Glutamatergic neuron (in vitro differentiated cells): ENCODE data around the gene LCP2. TPM values are rescaled to one million over a fixed set of nuclear protein-coding genes. Genes with fewer than 3 reads are reported as not detected.
A peak's percentile ranks its signal among the peaks of the same experiment; 100 is the strongest.

Experiments used
- DNase-seq: peaks from one replicate; pipeline ENCODE4 v3.0.0; 2022
- H3K27ac Mint-ChIP-seq: one replicate; pipeline ENCODE4 v1.8.0; 2020; ENCODE audit warnings: mild to moderate bottlenecking, mixed read lengths, inconsistent platforms; ENCODE audit not compliant: unreplicated experiment
- H3K27me3 Mint-ChIP-seq: one replicate; pipeline ENCODE4 v1.8.0; 2020; ENCODE audit warnings: mild to moderate bottlenecking, moderate library complexity, mixed read lengths, inconsistent platforms; ENCODE audit not compliant: unreplicated experiment
- H3K36me3 Mint-ChIP-seq: one replicate; pipeline ENCODE4 v1.8.0; 2020; ENCODE audit warnings: mild to moderate bottlenecking, mixed read lengths, inconsistent platforms; ENCODE audit not compliant: unreplicated experiment
- H3K4me1 Mint-ChIP-seq: one replicate; pipeline ENCODE4 v1.8.0; 2020; ENCODE audit warnings: mild to moderate bottlenecking, low read depth, mixed read lengths, inconsistent platforms; ENCODE audit not compliant: unreplicated experiment
- H3K4me3 Mint-ChIP-seq: one replicate; pipeline ENCODE4 v1.8.0; 2020; ENCODE audit warnings: mild to moderate bottlenecking, mixed read lengths, inconsistent platforms; ENCODE audit not compliant: unreplicated experiment
- H3K9me3 Mint-ChIP-seq: one replicate; pipeline ENCODE4 v1.8.0; 2020; ENCODE audit warnings: mild to moderate bottlenecking, moderate library complexity, mixed read lengths, inconsistent platforms; ENCODE audit not compliant: unreplicated experiment
- total RNA-seq: library from RNA; stranded (reverse); fragmentation: NEBNext Ultra II Directional; extraction: Animal tissue kit (Norgen Biotek cat#: 25700); gene quantifications from one replicate; pipeline ENCODE4 v1.2.1, GENCODE V29; 2021; ENCODE audit not compliant: unreplicated experiment
- TF ChIP-seq, protein P1 (sequence below): fragments of 200-600 bp; sonication (generic); IDR thresholded peaks from one replicate; pipeline ENCODE4 v1.5.0; 2021; ENCODE audit not compliant: partially characterized antibody, unreplicated experiment

The LCP2 gene
- total RNA-seq, 1 donor from 2014 or later, result not detected

DNA sequence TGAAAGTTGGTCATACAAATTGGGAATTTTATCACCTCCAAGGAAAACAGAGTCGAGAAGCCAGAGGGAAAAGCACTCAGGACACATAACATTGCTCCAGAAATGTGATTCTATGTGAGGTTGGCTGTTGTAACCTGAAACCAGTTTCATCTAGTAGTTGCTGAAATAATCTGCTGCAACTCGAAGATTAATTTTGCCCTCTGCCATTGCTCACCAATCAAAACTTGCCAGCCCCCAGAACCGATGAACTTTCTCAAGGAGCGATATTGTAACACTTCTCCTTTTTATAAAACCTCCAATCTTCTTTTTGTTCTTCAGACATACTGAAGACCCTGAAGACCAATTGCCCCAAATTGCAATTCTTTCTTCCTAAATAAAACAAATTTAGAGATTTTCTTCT, 33.7 kb downstream of the LCP2 start:
- peaks cover 5% of the 10 kb centered on the region for H3K9me3 Mint-ChIP-seq
- TF ChIP-seq, protein P1, sequence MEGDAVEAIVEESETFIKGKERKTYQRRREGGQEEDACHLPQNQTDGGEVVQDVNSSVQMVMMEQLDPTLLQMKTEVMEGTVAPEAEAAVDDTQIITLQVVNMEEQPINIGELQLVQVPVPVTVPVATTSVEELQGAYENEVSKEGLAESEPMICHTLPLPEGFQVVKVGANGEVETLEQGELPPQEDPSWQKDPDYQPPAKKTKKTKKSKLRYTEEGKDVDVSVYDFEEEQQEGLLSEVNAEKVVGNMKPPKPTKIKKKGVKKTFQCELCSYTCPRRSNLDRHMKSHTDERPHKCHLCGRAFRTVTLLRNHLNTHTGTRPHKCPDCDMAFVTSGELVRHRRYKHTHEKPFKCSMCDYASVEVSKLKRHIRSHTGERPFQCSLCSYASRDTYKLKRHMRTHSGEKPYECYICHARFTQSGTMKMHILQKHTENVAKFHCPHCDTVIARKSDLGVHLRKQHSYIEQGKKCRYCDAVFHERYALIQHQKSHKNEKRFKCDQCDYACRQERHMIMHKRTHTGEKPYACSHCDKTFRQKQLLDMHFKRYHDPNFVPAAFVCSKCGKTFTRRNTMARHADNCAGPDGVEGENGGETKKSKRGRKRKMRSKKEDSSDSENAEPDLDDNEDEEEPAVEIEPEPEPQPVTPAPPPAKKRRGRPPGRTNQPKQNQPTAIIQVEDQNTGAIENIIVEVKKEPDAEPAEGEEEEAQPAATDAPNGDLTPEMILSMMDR, result no peak
- H3K27me3 Mint-ChIP-seq, result peaks cover 4% of the 10 kb centered on the region
- H3K4me1 Mint-ChIP-seq, result peaks cover 34% of the 10 kb centered on the region
- no peak for DNase-seq
- H3K36me3 Mint-ChIP-seq, result no peaks in the 10 kb centered on the region
- no peak overlapping the region for H3K4me3 Mint-ChIP-seq
- H3K27ac Mint-ChIP-seq, result no peak overlapping the region

DNA sequence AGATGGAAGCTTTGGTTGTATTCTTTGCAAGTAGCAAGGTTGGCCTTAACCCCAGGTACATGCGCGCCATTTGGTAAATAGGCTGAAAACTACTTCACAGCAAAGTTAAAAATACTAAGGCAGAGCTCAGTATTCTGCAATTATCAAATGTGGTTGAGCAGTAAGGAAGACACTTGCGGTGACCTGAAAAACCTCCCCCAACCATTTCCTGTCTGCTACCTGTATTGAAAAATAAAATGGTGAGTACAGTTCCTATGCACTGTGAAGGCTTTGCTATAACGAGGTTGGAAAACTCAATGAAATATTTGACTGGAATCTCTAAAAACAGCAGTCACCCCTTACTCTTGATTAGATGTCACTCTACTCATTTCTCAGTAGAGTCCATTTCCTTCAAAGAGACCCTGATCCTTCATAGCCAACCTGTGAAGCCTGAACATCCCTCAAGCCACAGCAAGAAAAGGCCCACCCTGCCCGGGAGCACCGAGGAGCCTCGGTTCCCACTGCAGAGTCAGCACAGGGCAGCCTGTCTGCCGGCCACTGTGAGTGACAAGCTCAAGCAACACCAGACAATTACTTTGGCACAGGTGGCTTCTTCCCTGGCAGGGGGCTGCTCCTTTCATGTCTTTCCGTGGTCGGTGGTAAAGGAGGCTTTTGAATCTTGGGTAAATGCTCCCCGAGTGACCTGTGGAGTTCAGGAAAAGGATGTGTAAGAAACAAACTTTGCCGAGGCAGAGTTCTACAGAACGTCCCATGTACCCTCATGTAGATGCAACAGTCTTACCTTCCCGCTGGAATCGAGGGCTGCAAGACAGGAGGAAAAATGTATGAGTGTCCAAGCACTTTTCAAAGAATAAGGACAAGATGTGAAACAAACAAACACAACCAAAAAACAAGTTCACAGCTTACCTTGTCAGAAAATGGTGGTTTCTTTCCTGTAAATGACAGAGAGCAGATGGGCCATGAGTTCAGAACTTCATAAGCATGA, 35.2 kb downstream of the LCP2 start:
- TF ChIP-seq, protein P1, result no peak
- Mint-ChIP-seq H3K36me3 (no peaks in the 10 kb centered on the region), H3K27me3 (peaks cover 4% of the 10 kb centered on the region), H3K27ac (peak overlapping the region; percentile 29), H3K4me1 (peaks cover 29% of the 10 kb centered on the region), H3K4me3 (peak overlapping the region; percentile 14), H3K9me3 (peaks cover 5% of the 10 kb centered on the region)
- DNase-seq, result peak; percentile 20

DNA sequence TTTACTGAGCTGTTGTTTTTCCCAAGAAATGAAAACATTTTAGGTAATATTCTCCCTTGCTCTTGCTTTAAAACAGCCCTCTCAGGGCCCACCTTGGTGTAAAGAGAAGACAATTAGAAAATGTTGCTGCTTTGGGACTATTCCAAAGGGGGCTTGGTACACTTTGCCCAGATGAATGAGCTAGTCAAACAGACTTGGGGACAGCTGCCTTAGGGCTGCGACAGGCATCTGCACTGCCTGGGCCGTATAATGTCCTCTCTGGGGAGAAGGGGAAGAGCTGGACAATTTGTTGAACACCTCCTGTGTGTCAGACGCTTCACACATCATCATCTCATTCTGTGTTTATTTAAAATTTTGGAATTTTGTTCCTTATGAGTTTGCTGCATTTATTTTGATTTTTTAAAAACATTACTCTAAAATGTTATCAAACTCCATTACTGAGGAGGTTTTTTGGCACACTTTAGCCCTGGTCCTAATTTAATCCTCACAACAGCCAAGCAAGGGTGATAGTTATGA, 36.0 kb downstream of the LCP2 start:
- Mint-ChIP-seq H3K27ac (peak overlapping the region; percentile 88), H3K4me1 (peaks cover 33% of the 10 kb centered on the region), H3K36me3 (no peaks in the 10 kb centered on the region), H3K9me3 (peaks cover 5% of the 10 kb centered on the region), H3K4me3 (peak overlapping the region; percentile 53), H3K27me3 (peaks cover 4% of the 10 kb centered on the region)
- TF ChIP-seq, protein P1, result no peak
- peak; percentile 57 for DNase-seq

DNA sequence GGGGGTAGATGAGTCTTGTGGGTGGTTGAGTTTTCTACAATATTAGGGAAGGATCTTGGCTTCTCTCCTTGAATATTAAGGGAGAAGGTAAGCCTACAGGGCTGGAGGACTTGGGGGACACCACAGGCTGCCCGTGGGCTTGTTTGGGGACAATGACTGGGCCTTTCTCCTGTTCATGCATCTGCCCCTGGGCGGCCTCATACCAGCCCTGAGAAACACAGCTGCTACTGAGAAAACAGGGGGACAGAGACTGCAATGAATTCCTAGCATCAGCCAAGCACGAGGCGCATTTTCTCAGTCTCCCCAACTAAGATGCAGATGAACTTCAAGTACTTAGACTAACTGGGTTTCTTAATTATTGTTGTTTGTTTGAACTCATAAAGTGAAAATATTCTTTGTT, 40.2 kb downstream of the LCP2 start:
- Mint-ChIP-seq H3K27me3 (peaks cover 4% of the 10 kb centered on the region), H3K9me3 (peaks cover 5% of the 10 kb centered on the region), H3K27ac (no peak overlapping the region), H3K4me3 (no peak overlapping the region), H3K36me3 (no peaks in the 10 kb centered on the region), H3K4me1 (peaks cover 30% of the 10 kb centered on the region)
- TF ChIP-seq, protein P1, result no peak
- no peak for DNase-seq

DNA sequence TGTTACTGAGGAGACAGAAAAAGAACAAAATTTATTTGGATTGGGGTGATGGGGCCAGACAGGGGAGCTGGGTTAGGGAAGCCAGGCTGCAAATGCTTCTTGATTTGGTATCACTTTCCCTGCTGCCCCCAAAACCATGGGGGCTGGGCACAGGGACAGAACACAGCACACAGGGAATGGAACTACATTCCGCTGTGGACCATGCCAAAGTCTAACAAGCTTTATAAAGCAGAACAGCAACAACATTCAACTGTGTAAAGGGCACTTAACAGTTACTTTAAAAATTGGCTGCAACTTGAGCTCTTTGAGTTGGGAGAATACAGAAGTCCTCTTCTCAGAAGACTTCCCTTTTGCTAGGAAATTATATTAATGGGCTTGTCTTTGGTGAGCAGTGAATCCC, 41.0 kb downstream of the LCP2 start:
- peaks cover 22% of the 10 kb centered on the region for H3K4me1 Mint-ChIP-seq
- peaks cover 3% of the 10 kb centered on the region for H3K27me3 Mint-ChIP-seq

More for the DNA sequence above, 41.0 kb downstream of the LCP2 start:
- Mint-ChIP-seq H3K9me3 (peaks cover 2% of the 10 kb centered on the region), H3K4me3 (no peak overlapping the region), H3K27ac (no peak overlapping the region), H3K36me3 (no peaks in the 10 kb centered on the region)
- TF ChIP-seq, protein P1, result no peak
- no peak for DNase-seq
